ENCODE measurements around the gene STK16. TPM values are rescaled to one million over a fixed set of nuclear protein-coding genes. Genes with fewer than 3 reads are reported as not detected.

The STK16 gene
- total and polyA plus RNA-seq, 2 of the 13 experiments (the other 11 are each of a cell fraction or from before 2014, with no cell fraction given) = 28.0 to 50.9 TPM

DNA sequence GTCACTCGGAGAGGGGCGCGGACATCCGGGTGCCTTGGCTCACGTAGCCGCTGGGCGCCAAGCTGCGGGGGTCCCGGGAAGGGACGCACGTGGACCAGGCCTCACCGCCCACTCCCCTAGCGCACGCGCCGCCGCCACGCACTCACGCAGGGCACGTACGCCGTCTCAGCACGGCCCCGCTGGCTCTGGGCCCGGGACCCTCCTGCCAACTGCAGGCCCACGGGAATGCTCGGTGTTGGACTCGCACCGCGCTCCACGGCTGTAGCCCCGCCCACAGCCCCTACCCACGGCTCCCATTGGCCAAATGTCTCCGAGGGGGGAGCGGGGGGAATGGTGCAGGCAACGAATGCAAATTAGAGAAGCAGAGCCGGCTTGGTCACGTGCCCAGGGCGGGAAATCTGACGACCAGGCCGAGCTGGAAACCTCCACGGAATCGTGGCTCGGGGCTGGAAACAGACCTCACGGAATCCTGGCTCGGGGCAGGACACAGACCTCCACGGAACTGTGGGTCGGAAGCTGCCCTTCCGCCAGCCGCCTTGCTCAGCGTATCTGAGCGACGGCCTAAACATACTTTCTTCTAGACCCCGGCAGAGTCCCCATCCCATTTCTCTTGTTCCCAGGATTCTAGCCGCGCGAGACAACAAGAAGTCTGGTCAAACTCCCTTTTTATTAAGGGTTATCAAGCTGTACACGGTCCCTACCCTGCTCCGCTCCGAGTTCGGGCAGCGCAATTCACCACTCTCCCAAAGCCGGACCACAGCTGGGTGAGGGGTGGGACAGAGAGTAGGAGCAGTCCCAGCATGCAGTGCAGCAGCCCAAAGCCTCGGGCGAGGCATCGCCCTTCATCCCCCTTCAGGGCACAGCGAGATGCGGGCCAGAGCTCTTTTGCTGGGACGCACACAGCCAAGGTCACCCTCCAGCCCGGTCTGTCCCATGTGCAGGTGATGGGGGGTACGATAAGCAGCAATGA lies 26.3 kb upstream of the STK16 start, which contains the start of gene ABCB6 (continued):
- TF ChIP-seq, protein P1, sequence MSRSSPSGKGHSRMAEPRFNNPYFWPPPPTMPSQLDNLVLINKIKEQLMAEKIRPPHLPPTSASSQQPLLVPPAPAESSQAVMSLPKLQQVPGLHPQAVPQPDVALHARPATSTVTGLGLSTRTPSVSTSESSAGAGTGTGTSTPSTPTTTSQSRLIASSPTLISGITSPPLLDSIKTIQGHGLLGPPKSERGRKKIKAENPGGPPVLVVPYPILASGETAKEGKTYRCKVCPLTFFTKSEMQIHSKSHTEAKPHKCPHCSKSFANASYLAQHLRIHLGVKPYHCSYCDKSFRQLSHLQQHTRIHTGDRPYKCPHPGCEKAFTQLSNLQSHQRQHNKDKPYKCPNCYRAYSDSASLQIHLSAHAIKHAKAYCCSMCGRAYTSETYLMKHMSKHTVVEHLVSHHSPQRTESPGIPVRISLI (CRISPR knock-in tag; IDR thresholded peaks at IDR 0.05; ENCODE audit: borderline replicate concordance) = peak; percentile 53; the same call in 1 of the 2 replicates
- peak; percentile 46; the same call in 1 of the 2 replicates for TF ChIP-seq JDP2 (CRISPR knock-in tag; IDR thresholded peaks at IDR 0.05; ENCODE audit: borderline replicate concordance)
- peak; percentile 84; the same call in 1 of the 2 replicates for TF ChIP-seq ZNF703 (CRISPR knock-in tag; IDR thresholded peaks at IDR 0.05; ENCODE audit: borderline replicate concordance)
- peak; percentile 93 for TF ChIP-seq ZNF317 (CRISPR knock-in tag; IDR thresholded peaks at IDR 0.05)
- peak; percentile 59; the same call in 1 of the 2 replicates for TF ChIP-seq ZMYM2 (CRISPR knock-in tag; IDR thresholded peaks at IDR 0.05)
- no peak for TF ChIP-seq MYNN (CRISPR knock-in tag; IDR thresholded peaks at IDR 0.05; ENCODE audit: low read depth)
- peak; percentile 94 for TF ChIP-seq ZXDC (CRISPR knock-in tag; IDR thresholded peaks at IDR 0.05)
- no peak; the same call in 1 of the 2 replicates for TF ChIP-seq MZF1 (CRISPR knock-in tag; IDR thresholded peaks at IDR 0.05; ENCODE audit: borderline replicate concordance)
- peak; percentile 69 for TF ChIP-seq ZNF782 (CRISPR knock-in tag; IDR thresholded peaks at IDR 0.05; ENCODE audit: borderline replicate concordance)
- peak; percentile 80 for TF ChIP-seq ZNF614 (CRISPR knock-in tag; IDR thresholded peaks at IDR 0.05; ENCODE audit: borderline replicate concordance)
- TF ChIP-seq PRMT3 (CRISPR knock-in tag; IDR thresholded peaks at IDR 0.05; ENCODE audit: borderline replicate concordance, low read depth) = peak; percentile 97
- peak; percentile 88; the same call in 1 of the 2 replicates for TF ChIP-seq ZFYVE20 (CRISPR knock-in tag; IDR thresholded peaks at IDR 0.05; ENCODE audit: borderline replicate concordance, low read depth)
- no peak for TF ChIP-seq ARNT (IDR thresholded peaks at IDR 0.05)
- TF ChIP-seq GABPB1 (CRISPR knock-in tag; IDR thresholded peaks at IDR 0.05) = peak; percentile 85
- no peak for TF ChIP-seq ATRX (CRISPR knock-in tag; IDR thresholded peaks at IDR 0.05; ENCODE audit: borderline replicate concordance)
- TF ChIP-seq HNRNPL (IDR thresholded peaks at IDR 0.05; ENCODE audit: low read depth, low read length) = no peak
- TF ChIP-seq HMG20A (CRISPR knock-in tag; IDR thresholded peaks at IDR 0.05; ENCODE audit: borderline replicate concordance) = 0 out of 2 replicates have a peak, but pooled peaks have one; percentile 29
- no peak for TF ChIP-seq RAD21 (CRISPR knock-in tag; IDR thresholded peaks at IDR 0.05)
- peak; percentile 85; the same call in 1 of the 2 replicates for TF ChIP-seq ZNF609 (CRISPR knock-in tag; IDR thresholded peaks at IDR 0.05; ENCODE audit: borderline replicate concordance)
- TF ChIP-seq XBP1 (CRISPR knock-in tag; IDR thresholded peaks at IDR 0.05) = no peak
